ENCODE measurements around the gene ISY1.
"Not testable (repeated sequence)": the region's sequence is repeated elsewhere in the genome, so short reads cannot be mapped to it uniquely, and the experiment has no call there.

ISY1 gene

GRCh38 chr3:129114455-129114854, 46.4 kb downstream of the ISY1 start:
- H3K27ac ChIP-seq (ENCODE audit: low read length), result peak overlapping the region; percentile 75
- no peaks in the 10 kb centered on the region for H3K27me3 ChIP-seq (ENCODE audit: insufficient read depth, low read length)
- peak overlapping the region; percentile 24; the same call in 1 of the 2 replicates for H3K9ac ChIP-seq (ENCODE audit: low read depth, low read length)
- H3K4me1 ChIP-seq (ENCODE audit: insufficient read depth, low read length), result peaks cover 27% of the 10 kb centered on the region
- H3K9me3 ChIP-seq (ENCODE audit: insufficient read depth, low read depth, low read length), result no peaks in the 10 kb centered on the region
- no peaks in the 10 kb centered on the region for H3K36me3 ChIP-seq (ENCODE audit: insufficient read depth, low read depth, low read length)
- H3K4me3 ChIP-seq (ENCODE audit: low read length), result no peak overlapping the region

- no peak overlapping the region for H3K4me3 ChIP-seq (ENCODE audit: low read length)
These were observed 48.4 kb downstream of the ISY1 start for GRCh38 chr3:129112308-129113052.

GRCh38 chr3:129111076-129111780, 49.6 kb downstream of the ISY1 start:
- H3K36me3 ChIP-seq (ENCODE audit: insufficient read depth, low read depth, low read length); H3K9me3 ChIP-seq (ENCODE audit: insufficient read depth, low read depth, low read length); H3K27ac ChIP-seq (ENCODE audit: low read length); H3K27me3 ChIP-seq (ENCODE audit: insufficient read depth, low read length); H3K9ac ChIP-seq (ENCODE audit: low read depth, low read length); H3K4me1 ChIP-seq (ENCODE audit: insufficient read depth, low read length); H3K4me3 ChIP-seq (ENCODE audit: low read length): not testable (repeated sequence)

More at GRCh38 chr3:129112308-129113052, 48.4 kb downstream of the ISY1 start:
- Histone ChIP-seq H3K9ac (ENCODE audit: low read depth, low read length) (no peak overlapping the region), H3K27ac (ENCODE audit: low read length) (no peak overlapping the region), H3K27me3 (ENCODE audit: insufficient read depth, low read length) (no peaks in the 10 kb centered on the region), H3K9me3 (ENCODE audit: insufficient read depth, low read depth, low read length) (no peaks in the 10 kb centered on the region), H3K4me1 (ENCODE audit: insufficient read depth, low read length) (peaks cover 20% of the 10 kb centered on the region), H3K36me3 (ENCODE audit: insufficient read depth, low read depth, low read length) (peaks cover 6% of the 10 kb centered on the region; the same call in 1 of the 2 replicates)

GRCh38 chr3:129107793-129108192, 53.1 kb downstream of the ISY1 start:
- Histone ChIP-seq H3K9ac (ENCODE audit: low read depth, low read length) (no peak overlapping the region), H3K4me3 (ENCODE audit: low read length) (no peak overlapping the region), H3K4me1 (ENCODE audit: insufficient read depth, low read length) (no peaks in the 10 kb centered on the region), H3K27ac (ENCODE audit: low read length) (no peak overlapping the region), H3K36me3 (ENCODE audit: insufficient read depth, low read depth, low read length) (peaks cover 6% of the 10 kb centered on the region; the same call in 1 of the 2 replicates), H3K9me3 (ENCODE audit: insufficient read depth, low read depth, low read length) (no peaks in the 10 kb centered on the region), H3K27me3 (ENCODE audit: insufficient read depth, low read length) (no peaks in the 10 kb centered on the region)

GRCh38 chr3:129106866-129107565, 53.8 kb downstream of the ISY1 start:
- H3K9ac ChIP-seq (ENCODE audit: low read depth, low read length), result no peak overlapping the region
- no peaks in the 10 kb centered on the region for H3K27me3 ChIP-seq (ENCODE audit: insufficient read depth, low read length)
- H3K4me3 ChIP-seq (ENCODE audit: low read length), result no peak overlapping the region
- H3K9me3 ChIP-seq (ENCODE audit: insufficient read depth, low read depth, low read length), result no peaks in the 10 kb centered on the region
- H3K4me1 ChIP-seq (ENCODE audit: insufficient read depth, low read length), result no peaks in the 10 kb centered on the region
- H3K36me3 ChIP-seq (ENCODE audit: insufficient read depth, low read depth, low read length), result peaks cover 6% of the 10 kb centered on the region; the same call in 1 of the 2 replicates
- H3K27ac ChIP-seq (ENCODE audit: low read length), result no peak overlapping the region

- Histone ChIP-seq H3K4me1 (ENCODE audit: insufficient read depth, low read length) (no peaks in the 10 kb centered on the region), H3K9ac (ENCODE audit: low read depth, low read length) (no peak overlapping the region), H3K9me3 (ENCODE audit: insufficient read depth, low read depth, low read length) (no peaks in the 10 kb centered on the region), H3K27me3 (ENCODE audit: insufficient read depth, low read length) (no peaks in the 10 kb centered on the region), H3K4me3 (ENCODE audit: low read length) (no peak overlapping the region), H3K36me3 (ENCODE audit: insufficient read depth, low read depth, low read length) (peaks cover 6% of the 10 kb centered on the region; the same call in 1 of the 2 replicates), H3K27ac (ENCODE audit: low read length) (no peak overlapping the region)
These were observed 54.5 kb downstream of the ISY1 start for GRCh38 chr3:129106320-129106719.

- Histone ChIP-seq H3K4me3 (ENCODE audit: low read length) (no peak overlapping the region), H3K27me3 (ENCODE audit: insufficient read depth, low read length) (no peaks in the 10 kb centered on the region), H3K9me3 (ENCODE audit: insufficient read depth, low read depth, low read length) (no peaks in the 10 kb centered on the region), H3K36me3 (ENCODE audit: insufficient read depth, low read depth, low read length) (peaks cover 6% of the 10 kb centered on the region; the same call in 1 of the 2 replicates), H3K9ac (ENCODE audit: low read depth, low read length) (no peak overlapping the region; the same call in 1 of the 2 replicates), H3K27ac (ENCODE audit: low read length) (no peak overlapping the region), H3K4me1 (ENCODE audit: insufficient read depth, low read length) (no peaks in the 10 kb centered on the region)
These were observed 55.0 kb downstream of the ISY1 start for GRCh38 chr3:129105862-129106261.

- H3K4me3 ChIP-seq (ENCODE audit: low read length), result no peak overlapping the region
- peaks cover 6% of the 10 kb centered on the region; the same call in 1 of the 2 replicates for H3K36me3 ChIP-seq (ENCODE audit: insufficient read depth, low read depth, low read length)
- H3K9me3 ChIP-seq (ENCODE audit: insufficient read depth, low read depth, low read length), result no peaks in the 10 kb centered on the region
- no peak overlapping the region; the same call in 1 of the 2 replicates for H3K9ac ChIP-seq (ENCODE audit: low read depth, low read length)
- no peaks in the 10 kb centered on the region for H3K4me1 ChIP-seq (ENCODE audit: insufficient read depth, low read length)
- H3K27ac ChIP-seq (ENCODE audit: low read length), result no peak overlapping the region
- H3K27me3 ChIP-seq (ENCODE audit: insufficient read depth, low read length), result no peaks in the 10 kb centered on the region
These were observed 56.3 kb downstream of the ISY1 start for GRCh38 chr3:129104498-129105079.

- no peaks in the 10 kb centered on the region for H3K4me1 ChIP-seq (ENCODE audit: insufficient read depth, low read length)
- H3K9ac ChIP-seq (ENCODE audit: low read depth, low read length), result no peak overlapping the region
- H3K9me3 ChIP-seq (ENCODE audit: insufficient read depth, low read depth, low read length), result no peaks in the 10 kb centered on the region
- no peaks in the 10 kb centered on the region for H3K27me3 ChIP-seq (ENCODE audit: insufficient read depth, low read length)
- H3K36me3 ChIP-seq (ENCODE audit: insufficient read depth, low read depth, low read length), result peaks cover 6% of the 10 kb centered on the region; the same call in 1 of the 2 replicates
- no peak overlapping the region for H3K4me3 ChIP-seq (ENCODE audit: low read length)
- no peak overlapping the region for H3K27ac ChIP-seq (ENCODE audit: low read length)
These were observed 56.8 kb downstream of the ISY1 start for GRCh38 chr3:129104051-129104450.

- Histone ChIP-seq H3K36me3 (ENCODE audit: insufficient read depth, low read depth, low read length) (peaks cover 4% of the 10 kb centered on the region; the same call in 1 of the 2 replicates), H3K27me3 (ENCODE audit: insufficient read depth, low read length) (no peaks in the 10 kb centered on the region), H3K4me3 (ENCODE audit: low read length) (no peak overlapping the region), H3K27ac (ENCODE audit: low read length) (no peak overlapping the region), H3K4me1 (ENCODE audit: insufficient read depth, low read length) (no peaks in the 10 kb centered on the region), H3K9me3 (ENCODE audit: insufficient read depth, low read depth, low read length) (no peaks in the 10 kb centered on the region), H3K9ac (ENCODE audit: low read depth, low read length) (no peak overlapping the region)
These were observed 57.6 kb downstream of the ISY1 start for GRCh38 chr3:129103296-129103695.

GRCh38 chr3:129101370-129102138, 59.3 kb downstream of the ISY1 start:
- no peak overlapping the region for H3K4me3 ChIP-seq (ENCODE audit: low read length)
- no peaks in the 10 kb centered on the region for H3K9me3 ChIP-seq (ENCODE audit: insufficient read depth, low read depth, low read length)
- no peak overlapping the region for H3K27ac ChIP-seq (ENCODE audit: low read length)
- no peaks in the 10 kb centered on the region for H3K27me3 ChIP-seq (ENCODE audit: insufficient read depth, low read length)
- H3K9ac ChIP-seq (ENCODE audit: low read depth, low read length), result no peak overlapping the region
- no peaks in the 10 kb centered on the region for H3K36me3 ChIP-seq (ENCODE audit: insufficient read depth, low read depth, low read length)
- no peaks in the 10 kb centered on the region for H3K4me1 ChIP-seq (ENCODE audit: insufficient read depth, low read length)

All from iPS-20b (cell line).